Neural cell (in vitro differentiated cells): ENCODE measurements around the gene PABPC1L2B. TPM values are rescaled to one million over a fixed set of nuclear protein-coding genes. Genes with fewer than 3 reads are reported as not detected.
"Not testable (repeated sequence)": the region's sequence is repeated elsewhere in the genome, so short reads cannot be mapped to it uniquely, and the experiment has no call there.

Experiments
- H2AFZ ChIP-seq: fragments of 200-600, 300-800 bp; sonication (generic), shearing (Covaris generic); 2 replicates; pipeline ENCODE4 v1.6.0; 2014; ENCODE audit warnings: low read depth, mild to moderate bottlenecking, antibody characterized with exemption, low read length, moderate library complexity
- H3F3A ChIP-seq: fragments of 200-600 bp; shearing (Covaris generic); 2 replicates; pipeline ENCODE4 v1.6.1; 2016; ENCODE audit warnings: mild to moderate bottlenecking, moderate library complexity, mixed read lengths, antibody characterized with exemption, low read length; ENCODE audit not compliant: insufficient read depth, poor library complexity, severe bottlenecking
- H3K27ac ChIP-seq: fragments of 200-600, 300-800 bp; sonication (generic), shearing (Covaris generic); 2 replicates; pipeline ENCODE4 v1.5.1; 2014; ENCODE audit warnings: mild to moderate bottlenecking, low read length, moderate library complexity
- H3K27me3 ChIP-seq: fragments of 300-800, 200-600 bp; sonication (generic), shearing (Covaris generic); 2 replicates; pipeline ENCODE4 v1.6.0; 2014; ENCODE audit warnings: mild to moderate bottlenecking, low read depth, low read length, moderate library complexity; ENCODE audit not compliant: insufficient read depth
- H3K36me3 ChIP-seq: fragments of 300-800, 200-600 bp; sonication (generic), shearing (Covaris generic); 2 replicates; pipeline ENCODE4 v1.5.1; 2014; ENCODE audit warnings: mild to moderate bottlenecking, antibody characterized with exemption, low read length, moderate library complexity; ENCODE audit not compliant: insufficient read depth
- H3K4me2 ChIP-seq: fragments of 300-800, 200-600 bp; sonication (generic), shearing (Covaris generic); 2 replicates; pipeline ENCODE4 v1.6.0; 2014; ENCODE audit warnings: mild to moderate bottlenecking, low read length
- H3K4me3 ChIP-seq: fragments of 300-800, 200-600 bp; sonication (generic), shearing (Covaris generic); 2 replicates; pipeline ENCODE4 v1.5.1; 2014; ENCODE audit warnings: mild to moderate bottlenecking, low read length, moderate library complexity
- H3K79me2 ChIP-seq: fragments of 200-600 bp; shearing (Covaris generic); replicated peaks from 2 replicates; pipeline ENCODE4 v1.6.0; 2014; ENCODE audit warnings: mild to moderate bottlenecking, low read length, moderate library complexity; ENCODE audit not compliant: insufficient read depth
- H3K9ac ChIP-seq: fragments of 300-800, 200-600 bp; sonication (generic), shearing (Covaris generic); 2 replicates; pipeline ENCODE4 v1.6.1; 2016; ENCODE audit warnings: mild to moderate bottlenecking, low read length, mixed read lengths
- H3K9me2 ChIP-seq: fragments of 200-600 bp; shearing (Covaris generic); 2 replicates; pipeline ENCODE4 v1.6.1; 2016; ENCODE audit warnings: mild to moderate bottlenecking, low read length, mixed read lengths; ENCODE audit not compliant: insufficient read depth
- H3K9me3 ChIP-seq: fragments of 200-600, 300-800 bp; sonication (generic), shearing (Covaris generic); 2 replicates; pipeline ENCODE4 v1.6.1; 2016; ENCODE audit warnings: mild to moderate bottlenecking, mixed run types, low read length, moderate library complexity, mixed read lengths
- H4K20me1 ChIP-seq: fragments of 200-600 bp; shearing (Covaris generic); 2 replicates; pipeline ENCODE4 v1.6.1; 2016; ENCODE audit warnings: mild to moderate bottlenecking, mixed run types; ENCODE audit not compliant: insufficient read depth
- polyA minus RNA-seq: library from RNA; depleted of rRNA, polyadenylated mRNA; stranded (reverse); fragments of >200 nt; gene quantifications from 2 replicates; pipeline ENCODE4 v1.2.3, GENCODE V29; 2014
- polyA plus RNA-seq: library from polyadenylated mRNA; depleted of rRNA; stranded (reverse); fragments of >200 nt; gene quantifications from 2 replicates; pipeline ENCODE4 v1.2.3, GENCODE V29; 2014

PABPC1L2B gene
- polyA plus RNA-seq (not detected in 2 replicates), polyA minus RNA-seq (0.81 TPM in 1 of 2 replicates, not detected in the other)

- not testable (repeated sequence) for H3K9me3 ChIP-seq, H2AFZ ChIP-seq, H3K79me2 ChIP-seq, H3K4me3 ChIP-seq, H3F3A ChIP-seq, H3K36me3 ChIP-seq, H3K9me2 ChIP-seq, H3K27me3 ChIP-seq, H3K4me2 ChIP-seq, H3K27ac ChIP-seq, H3K9ac ChIP-seq, H4K20me1 ChIP-seq
These were observed at the start of gene PABPC1L2B for GRCh38 chrX:73002733-73003132. Gene PABPC1L2B (plus strand): TSS chrX:73002939. CDS start chrX:73003643, 704 bp downstream.

GRCh38 chrX:72959971-72960370, 42.8 kb upstream of the PABPC1L2B start:
- H3K27me3 ChIP-seq, H2AFZ ChIP-seq, H3K4me2 ChIP-seq, H3K27ac ChIP-seq, H3K4me3 ChIP-seq, H3K9me2 ChIP-seq, H3F3A ChIP-seq, H4K20me1 ChIP-seq, H3K79me2 ChIP-seq, H3K9ac ChIP-seq, H3K9me3 ChIP-seq, H3K36me3 ChIP-seq: not testable (repeated sequence)

- H3K9ac ChIP-seq, H3K27me3 ChIP-seq, H3K27ac ChIP-seq, H3K4me3 ChIP-seq, H3K36me3 ChIP-seq, H4K20me1 ChIP-seq, H3F3A ChIP-seq, H3K4me2 ChIP-seq, H3K9me2 ChIP-seq, H2AFZ ChIP-seq, H3K9me3 ChIP-seq, H3K79me2 ChIP-seq: not testable (repeated sequence)
These were observed 30.9 kb upstream of the PABPC1L2B start for GRCh38 chrX:72971859-72972258.

- H3K27ac ChIP-seq, H3K4me3 ChIP-seq, H2AFZ ChIP-seq, H3K9me2 ChIP-seq, H3K9ac ChIP-seq, H3K36me3 ChIP-seq, H3K79me2 ChIP-seq, H3K4me2 ChIP-seq, H3K9me3 ChIP-seq, H4K20me1 ChIP-seq, H3F3A ChIP-seq, H3K27me3 ChIP-seq: not testable (repeated sequence)
These were observed 27.9 kb upstream of the PABPC1L2B start for GRCh38 chrX:72974885-72975284.

- H3K9ac ChIP-seq, H3K79me2 ChIP-seq, H4K20me1 ChIP-seq, H3F3A ChIP-seq, H3K4me3 ChIP-seq, H3K36me3 ChIP-seq, H3K9me3 ChIP-seq, H3K9me2 ChIP-seq, H3K4me2 ChIP-seq, H3K27me3 ChIP-seq, H2AFZ ChIP-seq, H3K27ac ChIP-seq: not testable (repeated sequence)
These were observed 21.8 kb upstream of the PABPC1L2B start for GRCh38 chrX:72980894-72981469.

GRCh38 chrX:73004032-73004431, 1.3 kb downstream of the PABPC1L2B start:
- not testable (repeated sequence) for H3K36me3 ChIP-seq, H3F3A ChIP-seq, H3K9me3 ChIP-seq

More at GRCh38 chrX:73004032-73004431, 1.3 kb downstream of the PABPC1L2B start:
- not testable (repeated sequence) for H4K20me1 ChIP-seq, H2AFZ ChIP-seq, H3K27me3 ChIP-seq, H3K9me2 ChIP-seq, H3K27ac ChIP-seq, H3K79me2 ChIP-seq, H3K9ac ChIP-seq, H3K4me2 ChIP-seq, H3K4me3 ChIP-seq
